Astrocyte of the spinal cord (primary cell): Measurements from ENCODE around the gene KCP.
A peak's percentile ranks its signal among the peaks of the same experiment; 100 is the strongest.

Experiments used
- DNase-seq: peaks from one replicate; pipeline ENCODE4 v3.0.0; 2011; ENCODE audit warnings: low read depth, low spot score
- H3K4me3 ChIP-seq: 2 replicates; pipeline ENCODE4 v1.5.1; 2011; ENCODE audit warnings: low read depth, mild to moderate bottlenecking, low read length, moderate library complexity
- CTCF ChIP-seq: IDR thresholded peaks from 2 replicates; pipeline ENCODE4 v1.5.1; 2012; ENCODE audit warnings: low read depth, mild to moderate bottlenecking, low read length, inconsistent platforms
- in situ Hi-C: cut with HindIII; loops from 2 replicates; pipeline ENCODE4 v1.10.0; 2017; ENCODE audit warnings: low sequenced_read_pairs

The KCP gene

DNA sequence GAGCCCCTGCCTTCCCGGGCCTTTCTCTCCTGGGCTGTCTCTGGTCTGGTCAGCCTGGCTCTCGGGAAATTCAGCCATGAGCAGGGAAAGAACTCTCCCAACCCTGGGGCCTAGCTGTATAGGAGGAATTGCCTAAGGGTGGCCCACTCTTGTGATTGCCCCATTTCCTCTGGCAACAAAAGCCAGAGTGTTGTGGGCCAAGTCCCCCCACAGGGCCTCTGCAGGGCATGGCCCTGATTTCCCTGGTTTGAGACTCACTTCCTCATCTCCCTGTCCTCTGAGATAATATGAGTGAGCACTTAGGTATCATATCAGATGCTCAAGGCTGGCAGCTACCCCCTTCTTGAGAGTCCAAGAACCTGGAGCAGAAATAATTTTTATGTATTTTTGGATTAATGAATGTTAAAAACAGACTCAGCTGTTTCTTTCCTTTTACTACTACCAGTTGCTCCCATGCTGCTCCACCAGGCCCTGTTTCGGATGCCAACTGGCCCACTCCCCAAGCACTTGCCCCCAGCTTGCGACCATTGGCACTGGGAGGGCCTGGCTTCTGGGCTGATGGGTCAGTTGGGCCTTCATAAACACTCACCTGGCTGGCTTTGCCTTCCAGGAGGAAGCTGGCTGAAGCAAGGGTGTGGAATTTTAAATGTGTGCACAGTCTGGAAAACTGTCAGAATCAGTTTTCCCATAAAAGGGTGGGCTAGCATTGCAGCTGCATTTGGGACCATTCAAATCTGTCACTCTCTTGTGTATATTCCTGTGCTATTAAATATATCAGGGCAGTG, 38.7 kb upstream of the KCP start:
- no peak overlapping the region for H3K4me3 ChIP-seq
- no peak for DNase-seq
- in situ Hi-C loops: no loop called here
- TF ChIP-seq CTCF: no peak

DNA sequence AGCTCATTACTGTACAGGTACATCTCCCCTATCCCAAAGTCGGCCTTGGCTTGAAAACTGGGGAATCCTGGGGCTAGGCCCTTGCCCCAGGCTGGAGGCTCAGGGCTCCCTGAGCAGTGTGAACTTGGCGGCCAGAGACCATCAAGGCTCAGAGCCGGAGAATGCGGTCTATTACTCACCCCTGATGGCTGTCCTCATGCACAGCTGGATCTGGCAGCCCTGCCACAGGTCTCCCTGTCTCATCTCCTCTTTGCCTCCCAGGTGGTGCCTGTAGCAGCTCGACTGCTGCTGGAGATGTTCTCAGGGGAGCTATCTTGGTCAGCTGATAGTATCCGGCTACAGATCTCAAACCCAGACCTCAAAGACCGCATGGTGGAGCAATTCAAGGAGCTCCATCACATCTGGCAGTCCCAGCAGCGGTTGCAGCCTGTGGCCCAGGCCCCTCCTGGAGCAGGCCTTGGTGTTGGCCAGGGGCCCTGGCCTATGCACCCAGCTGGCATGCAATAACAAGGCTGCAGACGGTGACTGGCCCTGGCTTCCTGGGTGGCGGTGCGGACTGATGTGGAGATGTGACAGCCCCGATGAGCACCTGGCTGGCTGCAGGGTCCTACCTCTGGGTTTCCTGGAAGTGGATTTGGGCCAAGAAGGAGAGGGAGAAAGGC, 37.9 kb upstream of the KCP start:
- no peak overlapping the region for H3K4me3 ChIP-seq
- TF ChIP-seq CTCF: no peak
- no peak for DNase-seq
- in situ Hi-C loops: no loop called here

- in situ Hi-C loops: no loop called here
These were observed 37.3 kb upstream of the KCP start for GRCh38 chr7:128947854-128948253.

GRCh38 chr7:128946936-128947830, 36.7 kb upstream of the KCP start:
- DNase-seq: no peak
- peak; percentile 17 for TF ChIP-seq CTCF
- H3K4me3 ChIP-seq: no peak overlapping the region
- in situ Hi-C loops: no loop called here

More at GRCh38 chr7:128947854-128948253, 37.3 kb upstream of the KCP start:
- no peak for TF ChIP-seq CTCF
- no peak overlapping the region for H3K4me3 ChIP-seq
- DNase-seq: no peak

DNA sequence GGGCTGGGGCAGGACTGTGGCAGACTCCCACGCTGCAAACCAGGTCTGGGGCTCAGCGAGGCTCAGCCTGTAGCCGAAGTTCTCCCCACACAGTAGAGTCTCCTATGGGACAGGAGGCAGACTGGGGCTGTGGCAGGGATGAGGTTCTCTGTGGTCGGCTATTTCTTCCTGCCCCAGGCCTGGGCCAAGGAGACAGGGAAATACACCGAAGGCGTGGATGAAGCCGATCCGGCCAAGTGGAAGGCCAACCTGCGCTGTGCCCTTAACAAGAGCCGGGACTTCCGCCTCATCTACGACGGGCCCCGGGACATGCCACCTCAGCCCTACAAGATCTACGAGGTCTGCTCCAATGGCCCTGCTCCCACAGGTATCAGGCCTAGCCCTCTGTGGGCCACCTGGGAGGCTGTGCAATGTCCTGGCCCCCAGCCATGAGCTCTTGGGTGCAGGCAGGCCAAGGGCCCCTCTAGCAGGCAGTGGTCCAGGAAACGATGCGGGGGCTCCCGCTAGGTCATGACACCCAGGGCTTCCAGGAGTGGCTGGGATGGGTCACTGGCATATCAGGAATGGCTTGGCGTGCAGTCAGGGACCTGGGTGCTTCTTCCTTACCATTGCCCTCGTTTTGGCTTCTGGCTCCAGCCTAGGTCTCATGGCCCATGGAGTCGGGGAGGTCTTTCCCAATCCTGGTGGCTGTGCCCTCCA, 35.3 kb upstream of the KCP start:
- in situ Hi-C loops: no loop called here
- DNase-seq: no peak
- no peak overlapping the region for H3K4me3 ChIP-seq
- no peak for TF ChIP-seq CTCF
